SU-DHL-6 (cell line): ENCODE results near the gene COBLL1.
"Not testable (repeated sequence)": the region's sequence is repeated elsewhere in the genome, so short reads cannot be mapped to it uniquely, and the experiment has no call there.

Experiments used
- H2AFZ ChIP-seq: fragments of 200-600 bp; sonication (generic); 2 replicates; pipeline ENCODE4 v1.6.1; 2014; ENCODE audit warnings: low read depth, mild to moderate bottlenecking, moderate library complexity, mixed read lengths, antibody characterized with exemption, low read length; ENCODE audit not compliant: severe bottlenecking
- H3F3A ChIP-seq: fragments of 200-600 bp; shearing (Covaris generic); 2 replicates; pipeline ENCODE4 v1.6.0; 2016; ENCODE audit warnings: antibody characterized with exemption, mild to moderate bottlenecking; ENCODE audit not compliant: insufficient read depth
- H3K27ac ChIP-seq: fragments of 200-600 bp; sonication (generic); 2 replicates; pipeline ENCODE4 v1.5.1; 2016; ENCODE audit warnings: low read depth, mild to moderate bottlenecking, low read length, moderate library complexity, mixed read lengths
- H3K27me3 ChIP-seq: fragments of 200-600 bp; sonication (generic), shearing (Covaris generic); 2 replicates; pipeline ENCODE4 v1.6.0; 2014; ENCODE audit warnings: mild to moderate bottlenecking, low read length
- H3K36me3 ChIP-seq: fragments of 200-600 bp; sonication (generic); 2 replicates; pipeline ENCODE4 v1.6.1; 2014; ENCODE audit warnings: mild to moderate bottlenecking, low read length, mixed read lengths
- H3K4me2 ChIP-seq: fragments of 300-600, 200-600 bp; shearing (Covaris generic), sonication (generic); 2 replicates; pipeline ENCODE4 v1.6.0; 2014; ENCODE audit warnings: low read length, low read depth, mild to moderate bottlenecking; ENCODE audit not compliant: poor library complexity, severe bottlenecking
- H3K4me3 ChIP-seq: fragments of 200-600 bp; sonication (generic); 2 replicates; pipeline ENCODE4 v1.5.1; 2014; ENCODE audit warnings: antibody characterized with exemption, low read length, mild to moderate bottlenecking, mixed read lengths; ENCODE audit not compliant: insufficient read depth, poor library complexity, severe bottlenecking
- H3K79me2 ChIP-seq: fragments of 200-600 bp; sonication (generic); 2 replicates; pipeline ENCODE4 v1.6.1; 2014; ENCODE audit warnings: mild to moderate bottlenecking, low read length, moderate library complexity; ENCODE audit not compliant: insufficient read depth
- H3K9ac ChIP-seq: fragments of 200-600 bp; sonication (generic); 2 replicates; pipeline ENCODE4 v1.7.0; 2014; ENCODE audit warnings: mild to moderate bottlenecking, low read length
- H3K9me2 ChIP-seq: fragments of 200-600 bp; sonication (generic); replicated peaks from 2 replicates; pipeline ENCODE4 v1.6.1; 2014; ENCODE audit warnings: low read length; ENCODE audit not compliant: insufficient read depth
- H3K9me3 ChIP-seq: fragments of 200-600 bp; sonication (generic); 2 replicates; pipeline ENCODE4 v1.6.1; 2014; ENCODE audit warnings: low read length, mixed read lengths; ENCODE audit not compliant: insufficient read depth
- H4K20me1 ChIP-seq: fragments of 200-600 bp; sonication (generic); 2 replicates; pipeline ENCODE4 v1.6.1; 2014; ENCODE audit warnings: low read depth, mild to moderate bottlenecking, antibody characterized with exemption, low read length, moderate library complexity, mixed read lengths
- EZH2phosphoT487 ChIP-seq: fragments of 200-600 bp; sonication (generic), shearing (Covaris generic); conservative IDR thresholded peaks from 2 replicates; pipeline ENCODE4 v1.6.1; 2018; ENCODE audit warnings: mild to moderate bottlenecking, antibody characterized with exemption, low read length, moderate library complexity, mixed read lengths
- TF ChIP-seq, protein P1 (sequence below): fragments of 200-600 bp; sonication (generic); IDR thresholded peaks from one replicate; pipeline ENCODE4 v1.5.1; 2017; ENCODE audit warnings: antibody characterized with exemption, mild to moderate bottlenecking, low read length, moderate library complexity; ENCODE audit not compliant: insufficient read depth, poor library complexity, severe bottlenecking

Gene COBLL1

DNA sequence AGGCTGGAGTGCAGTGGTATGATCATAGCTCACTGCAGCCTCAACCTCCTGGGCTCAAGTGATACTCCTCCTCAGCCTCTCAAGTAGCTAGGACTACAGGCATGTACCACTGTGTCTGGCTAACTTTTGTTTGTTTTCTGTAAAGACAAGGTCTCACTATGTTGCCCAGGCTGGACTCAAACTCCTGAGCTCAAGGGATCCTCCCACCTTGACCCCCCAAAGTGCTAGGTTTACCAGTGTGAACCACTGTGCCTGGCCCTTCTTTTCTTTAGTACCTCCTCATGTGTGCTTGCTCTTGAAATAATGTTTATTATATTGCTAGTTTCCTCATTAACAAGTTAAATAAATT, 19.0 kb upstream of the COBLL1 start:
- H3K9me2 ChIP-seq: no peaks in the 10 kb centered on the region
- H3K9ac ChIP-seq: no peak overlapping the region
- H3K36me3 ChIP-seq: no peaks in the 10 kb centered on the region
- H3K79me2 ChIP-seq: no peaks in the 10 kb centered on the region
- H3K4me3 ChIP-seq: no peak overlapping the region
- H2AFZ ChIP-seq: no peak overlapping the region
- TF ChIP-seq, protein P1, sequence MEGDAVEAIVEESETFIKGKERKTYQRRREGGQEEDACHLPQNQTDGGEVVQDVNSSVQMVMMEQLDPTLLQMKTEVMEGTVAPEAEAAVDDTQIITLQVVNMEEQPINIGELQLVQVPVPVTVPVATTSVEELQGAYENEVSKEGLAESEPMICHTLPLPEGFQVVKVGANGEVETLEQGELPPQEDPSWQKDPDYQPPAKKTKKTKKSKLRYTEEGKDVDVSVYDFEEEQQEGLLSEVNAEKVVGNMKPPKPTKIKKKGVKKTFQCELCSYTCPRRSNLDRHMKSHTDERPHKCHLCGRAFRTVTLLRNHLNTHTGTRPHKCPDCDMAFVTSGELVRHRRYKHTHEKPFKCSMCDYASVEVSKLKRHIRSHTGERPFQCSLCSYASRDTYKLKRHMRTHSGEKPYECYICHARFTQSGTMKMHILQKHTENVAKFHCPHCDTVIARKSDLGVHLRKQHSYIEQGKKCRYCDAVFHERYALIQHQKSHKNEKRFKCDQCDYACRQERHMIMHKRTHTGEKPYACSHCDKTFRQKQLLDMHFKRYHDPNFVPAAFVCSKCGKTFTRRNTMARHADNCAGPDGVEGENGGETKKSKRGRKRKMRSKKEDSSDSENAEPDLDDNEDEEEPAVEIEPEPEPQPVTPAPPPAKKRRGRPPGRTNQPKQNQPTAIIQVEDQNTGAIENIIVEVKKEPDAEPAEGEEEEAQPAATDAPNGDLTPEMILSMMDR: no peak
- no peak for TF ChIP-seq EZH2phosphoT487
- no peak overlapping the region for H3K4me2 ChIP-seq
- no peaks in the 10 kb centered on the region for H4K20me1 ChIP-seq
- no peaks in the 10 kb centered on the region for H3F3A ChIP-seq
- H3K27ac ChIP-seq: no peak overlapping the region
- H3K9me3 ChIP-seq: no peaks in the 10 kb centered on the region
- no peaks in the 10 kb centered on the region for H3K27me3 ChIP-seq

DNA sequence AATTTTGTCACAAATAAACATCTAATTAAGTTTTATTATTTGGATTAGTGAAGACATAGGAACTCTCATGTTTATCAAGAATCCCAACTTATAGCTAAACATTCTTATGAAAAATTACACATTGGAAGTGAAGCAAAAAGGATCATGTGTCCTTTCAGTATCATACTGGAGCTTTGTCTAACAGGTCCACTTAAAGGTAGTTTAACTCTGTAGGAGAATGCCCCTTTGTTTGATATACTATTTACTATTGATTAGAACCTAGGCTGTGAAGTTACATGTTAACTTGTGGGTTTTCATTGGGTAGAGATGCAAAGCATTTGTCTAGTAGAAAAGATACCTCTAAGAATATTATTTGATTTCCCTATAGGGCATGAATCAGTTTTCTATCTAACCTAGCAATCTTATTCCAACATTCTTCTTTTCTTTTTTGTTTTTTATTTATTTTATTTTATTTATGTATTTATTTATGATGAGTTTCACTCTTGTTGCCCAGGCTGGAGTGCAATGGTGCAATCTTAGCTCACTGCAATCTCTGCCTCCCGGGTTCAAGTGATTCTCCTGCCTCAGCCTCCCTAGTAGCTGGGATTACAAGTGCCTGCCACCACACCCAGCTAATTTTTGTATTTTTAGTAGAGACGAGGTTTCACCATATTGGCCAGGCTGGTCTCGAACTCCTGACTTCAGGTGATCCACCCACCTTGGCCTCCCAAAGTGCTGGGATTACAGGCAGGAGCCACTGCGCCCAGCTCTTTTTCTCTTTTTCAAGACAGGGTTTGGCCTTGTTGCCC, 18.5 kb upstream of the COBLL1 start:
- H3K36me3 ChIP-seq, H3K9me3 ChIP-seq, H3K79me2 ChIP-seq, H3K4me2 ChIP-seq, H2AFZ ChIP-seq, H3K27me3 ChIP-seq, H3K27ac ChIP-seq, H3K9me2 ChIP-seq, H4K20me1 ChIP-seq, H3K9ac ChIP-seq, H3K4me3 ChIP-seq, H3F3A ChIP-seq: not testable (repeated sequence)

DNA sequence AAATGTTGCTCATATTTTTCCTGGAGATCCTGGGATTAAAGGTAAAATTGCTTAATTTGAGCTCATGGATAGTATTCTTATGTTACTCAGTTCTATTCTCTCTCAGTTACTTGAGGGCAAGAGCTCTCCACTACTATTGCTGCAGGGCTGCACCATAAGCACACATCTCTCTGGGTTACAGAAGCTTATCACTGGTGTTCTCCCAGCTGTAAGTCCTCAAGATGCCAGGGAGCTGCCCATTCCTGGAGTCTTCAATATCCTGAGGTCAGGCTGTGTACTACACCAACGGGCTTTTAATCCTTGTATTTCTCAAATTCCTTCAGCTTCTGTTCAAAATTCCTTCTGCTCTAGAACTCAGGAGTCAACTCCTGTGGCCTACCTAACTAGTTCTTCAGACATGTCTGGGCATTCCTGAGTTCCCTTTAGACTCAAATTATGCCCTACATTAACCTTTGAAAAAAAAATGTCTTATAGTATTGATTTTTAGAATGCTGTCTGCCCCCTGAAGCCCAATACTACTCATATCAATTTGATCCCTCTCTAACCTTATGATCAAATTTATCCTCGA, 17.7 kb upstream of the COBLL1 start:
- no peak overlapping the region for H2AFZ ChIP-seq
- no peaks in the 10 kb centered on the region for H3F3A ChIP-seq

DNA sequence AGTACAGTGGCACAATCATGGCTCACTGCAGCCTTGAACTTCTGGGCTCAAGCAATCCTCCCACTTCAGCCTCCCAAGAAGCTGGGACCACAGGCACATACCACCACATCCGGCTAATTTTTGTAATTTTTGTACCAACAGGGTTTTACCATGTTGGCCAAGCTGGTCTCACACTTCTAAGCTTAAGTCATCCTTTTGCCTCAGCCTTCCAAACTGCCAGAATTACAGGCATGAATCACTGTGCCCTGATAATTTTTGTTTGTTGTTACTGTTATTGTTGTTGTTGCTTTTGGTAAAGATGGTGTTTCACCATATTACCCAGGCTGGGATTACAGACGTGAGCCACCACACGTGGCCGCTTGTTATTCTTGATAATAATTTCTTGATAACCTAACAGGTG, 10.5 kb upstream of the COBLL1 start:
- Histone ChIP-seq H2AFZ (no peak overlapping the region), H3K27ac (no peak overlapping the region), H3K4me2 (no peak overlapping the region), H3K4me3 (no peak overlapping the region), H3K9me3 (no peaks in the 10 kb centered on the region), H3K79me2 (no peaks in the 10 kb centered on the region), H3K9me2 (no peaks in the 10 kb centered on the region), H3F3A (no peaks in the 10 kb centered on the region), H3K27me3 (no peaks in the 10 kb centered on the region), H4K20me1 (no peaks in the 10 kb centered on the region), H3K36me3 (no peaks in the 10 kb centered on the region), H3K9ac (no peak overlapping the region)
- TF ChIP-seq EZH2phosphoT487: no peak
- TF ChIP-seq, protein P1: no peak

More for the DNA sequence above, 17.7 kb upstream of the COBLL1 start:
- no peak for TF ChIP-seq EZH2phosphoT487
- TF ChIP-seq, protein P1: no peak
- no peak overlapping the region for H3K9ac ChIP-seq
- no peaks in the 10 kb centered on the region for H3K9me2 ChIP-seq
- H3K9me3 ChIP-seq: no peaks in the 10 kb centered on the region
- no peak overlapping the region for H3K4me2 ChIP-seq
- H3K27ac ChIP-seq: no peak overlapping the region
- H4K20me1 ChIP-seq: no peaks in the 10 kb centered on the region
- H3K79me2 ChIP-seq: no peaks in the 10 kb centered on the region
- H3K27me3 ChIP-seq: no peaks in the 10 kb centered on the region
- no peak overlapping the region for H3K4me3 ChIP-seq
- no peaks in the 10 kb centered on the region for H3K36me3 ChIP-seq
